ENCODE results near the gene SH3BP5L.

The SH3BP5L gene

DNA sequence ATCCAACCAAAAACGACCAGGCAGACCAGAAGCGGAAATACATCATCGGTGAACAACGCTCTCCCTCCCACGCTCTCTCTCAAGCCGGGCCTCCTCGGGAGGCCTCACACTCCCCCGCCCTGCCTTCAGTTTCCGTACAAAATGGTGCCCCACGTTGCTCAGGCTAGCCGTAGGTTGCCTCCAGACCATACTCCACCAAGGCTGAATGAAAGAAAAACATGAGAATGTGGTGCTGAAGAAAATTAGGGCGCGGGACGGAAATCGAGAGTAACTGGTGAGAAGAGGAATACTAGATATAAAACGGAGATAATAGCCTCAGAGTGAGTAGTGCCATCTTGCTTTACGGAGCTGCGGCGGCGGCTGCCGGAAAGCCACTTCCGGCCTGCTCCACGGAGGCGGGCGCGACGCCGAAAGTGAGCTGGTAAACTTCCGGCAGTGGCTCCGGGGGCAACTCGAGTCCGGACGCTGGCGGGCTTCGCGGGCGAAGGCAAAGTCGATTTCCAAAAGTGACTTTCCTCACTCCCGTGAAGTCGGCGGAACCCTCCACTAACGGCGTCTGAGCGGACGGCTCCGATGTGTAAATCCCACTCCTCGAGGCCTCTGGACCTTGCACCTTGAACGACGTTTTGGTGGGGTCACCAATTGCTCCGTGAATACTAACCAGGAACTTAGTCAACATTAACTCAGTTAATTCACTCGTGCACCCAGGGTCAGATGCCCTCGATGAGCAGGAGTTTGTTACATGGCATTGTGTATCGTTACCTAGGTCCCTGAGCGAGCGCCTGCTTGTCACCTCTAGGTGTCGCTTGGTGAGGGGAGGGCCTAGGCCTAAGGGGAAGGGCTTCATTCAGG lies at the start of gene SH3BP5L:
Gene SH3BP5L, minus strand, starts transcription at position 7 of the 852 bp plus-strand sequence. CDS start 980 bp downstream, outside the sequence.
- peak; percentile 98 for DNase-seq

DNA sequence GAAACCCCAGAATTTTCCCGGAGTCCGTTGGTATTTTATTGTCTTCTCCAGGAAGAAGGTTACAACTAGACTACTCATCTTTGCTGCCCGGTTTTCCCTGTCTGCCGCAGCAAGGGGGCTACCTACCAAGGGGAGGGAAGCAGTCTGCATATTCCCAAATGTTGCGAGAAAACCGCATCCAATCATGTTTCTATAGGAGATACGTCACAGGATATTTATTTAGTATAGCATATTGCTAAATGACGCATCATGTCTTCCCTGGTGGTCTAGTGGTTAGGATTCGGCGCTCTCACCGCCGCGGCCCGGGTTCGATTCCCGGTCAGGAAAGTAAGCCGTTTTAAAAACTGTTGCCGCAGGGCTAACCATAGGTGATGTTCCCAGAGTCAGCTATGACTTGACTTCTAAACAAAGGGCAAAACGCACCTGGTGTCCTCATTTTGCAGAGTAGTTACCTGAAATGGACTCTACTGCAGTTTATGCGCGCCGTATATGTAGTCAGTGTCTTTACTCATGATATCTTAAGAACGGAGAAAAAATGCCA lies 48.3 kb upstream of the SH3BP5L start:
- DNase-seq, result peak; percentile 98

- DNase-seq, result peak; percentile 100
These were observed 47.8 kb upstream of the SH3BP5L start for GRCh38 chr1:248873409-248873992.

- no peak for DNase-seq
These were observed 47.2 kb upstream of the SH3BP5L start for GRCh38 chr1:248872752-248873408.

GRCh38 chr1:248871837-248872401 lies 46.2 kb upstream of the SH3BP5L start:
- DNase-seq, result no peak

DNA sequence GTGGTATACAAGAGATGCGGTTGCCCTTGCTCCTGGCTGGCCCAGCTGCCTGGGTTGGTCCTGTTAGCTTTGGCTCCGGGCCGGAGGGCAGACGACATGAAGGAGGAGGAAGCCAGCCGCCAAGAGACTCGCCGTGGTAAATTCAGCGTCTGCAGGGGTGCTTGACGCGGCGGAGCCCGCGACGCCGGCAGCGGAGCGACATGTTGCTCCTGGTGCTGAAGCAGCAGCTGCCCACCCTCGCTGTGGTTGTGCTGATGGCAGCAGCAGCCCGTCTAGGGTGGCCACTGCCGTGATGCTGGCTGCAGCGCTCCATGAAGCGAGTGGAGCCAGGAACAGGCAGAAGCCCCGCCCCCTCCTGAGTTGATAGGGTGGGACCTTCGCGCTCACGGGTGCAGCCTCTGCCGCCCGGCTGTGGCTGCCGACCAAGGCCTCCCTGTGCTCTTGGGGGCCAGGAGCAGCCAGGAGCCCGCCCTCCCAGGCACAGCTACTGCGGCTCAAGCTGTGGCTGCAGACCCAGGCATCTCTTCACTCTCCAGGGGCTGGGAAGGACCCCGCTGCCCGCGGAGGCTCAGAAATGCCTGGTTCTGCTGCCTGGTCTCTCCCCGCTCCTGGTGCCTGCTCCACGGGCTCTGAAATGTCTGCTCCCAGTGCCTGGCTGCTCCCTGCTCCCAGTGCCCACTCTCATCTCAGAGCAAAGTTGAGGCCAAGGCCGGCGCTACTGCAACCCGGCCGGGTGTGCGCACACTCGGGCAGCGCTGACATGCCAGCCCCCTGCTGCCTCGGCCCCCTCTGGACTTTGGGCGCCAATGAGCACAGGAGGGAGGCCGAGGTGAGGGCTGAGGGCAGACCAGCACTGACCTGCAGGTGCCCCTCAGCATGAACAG lies 37.5 kb upstream of the SH3BP5L start:
- DNase-seq, result peak; percentile 94

DNA sequence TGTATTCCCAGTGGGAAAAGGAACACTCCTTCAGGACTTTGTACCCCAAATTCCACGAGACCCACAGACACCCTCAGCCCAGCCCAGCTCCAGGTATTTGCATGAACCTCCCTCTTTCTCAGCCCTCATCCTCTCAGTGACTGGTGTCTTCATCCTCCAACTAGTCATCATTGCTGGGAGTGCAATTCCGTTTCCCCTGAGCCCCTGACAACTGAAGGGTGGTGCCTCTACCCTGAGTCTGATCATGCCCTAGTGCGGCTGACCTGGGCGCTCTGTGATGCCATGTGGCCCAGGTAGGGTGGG lies 36.9 kb upstream of the SH3BP5L start:
- no peak for DNase-seq

GRCh38 chr1:248861616-248862015 lies 35.9 kb upstream of the SH3BP5L start:
- DNase-seq, result no peak

DNA sequence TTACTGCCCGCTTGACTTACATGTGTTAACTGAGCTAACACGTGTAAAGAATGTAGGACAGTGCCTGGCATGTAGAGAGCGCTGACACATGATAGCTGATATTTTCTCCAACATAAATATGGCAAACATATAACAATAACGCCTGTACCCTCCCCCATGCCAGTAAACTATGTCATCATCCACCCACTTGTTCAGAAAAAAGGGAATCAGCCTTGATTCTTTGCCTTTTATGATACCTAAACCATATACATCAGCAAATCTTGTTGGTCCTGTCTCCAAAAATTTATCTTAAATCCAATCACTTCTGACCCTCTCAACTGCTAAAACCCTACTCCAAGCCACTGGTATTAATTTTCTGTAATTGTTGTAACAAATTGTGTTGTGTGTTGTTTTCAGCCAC lies 34.3 kb upstream of the SH3BP5L start:
- DNase-seq, result peak; percentile 2

- DNase-seq, result peak; percentile 98
These were observed 33.5 kb upstream of the SH3BP5L start, which contains the start of gene ZNF692 for GRCh38 chr1:248858891-248859889. Gene ZNF692 (minus strand): TSS chr1:248859085. CDS start chr1:248858309, 776 bp downstream.

DNA sequence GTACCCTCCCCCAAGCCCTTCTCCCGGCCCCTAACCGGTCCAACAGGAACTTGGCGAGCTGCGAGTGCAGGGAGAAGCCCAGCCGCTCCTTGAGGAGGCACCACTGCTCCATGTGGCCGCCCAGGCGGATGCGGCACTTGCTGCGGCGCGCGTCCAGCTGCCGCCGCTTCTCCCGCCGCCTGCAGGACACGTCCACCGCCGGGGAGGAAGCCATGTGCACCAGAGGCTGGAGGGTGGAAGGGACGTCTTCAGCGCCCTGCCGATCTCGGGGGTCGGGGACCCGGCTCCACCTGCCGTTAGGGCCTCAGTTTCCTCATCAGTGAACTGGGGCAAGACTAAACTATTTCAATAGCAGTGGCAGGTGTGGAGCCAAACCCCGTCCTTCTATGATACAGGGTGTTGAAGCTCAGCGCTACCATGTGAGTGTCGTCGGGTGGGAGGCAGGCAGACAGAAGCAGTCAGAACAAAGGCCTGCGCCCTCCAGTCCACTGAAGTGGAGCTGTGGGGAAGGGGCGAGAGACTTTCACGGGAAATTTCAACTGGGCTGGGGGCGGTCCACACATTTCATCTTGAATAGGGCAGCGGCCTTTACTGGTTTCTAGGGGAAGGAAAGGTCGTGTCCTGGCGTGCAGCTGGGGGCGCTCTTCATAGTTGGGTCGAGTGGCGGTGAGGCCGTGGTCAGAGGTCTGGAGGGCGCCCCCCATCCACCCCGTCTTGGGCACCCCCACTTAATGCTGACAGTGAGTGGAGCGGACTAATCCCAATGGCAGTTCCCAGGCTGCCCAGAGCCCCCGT lies 32.6 kb upstream of the SH3BP5L start:
- DNase-seq, result peak; percentile 91

- DNase-seq, result no peak
These were observed 32.0 kb upstream of the SH3BP5L start for GRCh38 chr1:248857749-248858095.

DNA sequence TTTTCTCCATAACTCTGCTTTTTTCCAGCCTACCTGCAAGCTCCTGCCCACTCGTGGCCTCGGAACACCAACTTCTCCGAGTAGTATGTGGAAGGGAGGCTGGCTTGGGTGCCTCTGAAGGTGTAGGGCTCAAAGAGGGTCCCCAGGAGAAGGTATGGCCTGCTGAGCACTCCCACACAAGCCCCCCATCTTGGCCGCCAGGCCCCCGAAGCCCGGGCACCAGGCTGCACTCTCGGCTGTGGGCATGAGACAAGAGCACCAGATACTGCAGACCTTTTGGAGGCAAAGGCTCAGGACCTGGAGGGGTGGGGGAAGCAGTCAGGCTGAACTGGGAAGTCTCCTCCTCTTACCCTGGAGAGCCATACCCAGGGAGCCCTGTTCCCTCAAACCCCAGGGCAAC lies 31.5 kb upstream of the SH3BP5L start:
- DNase-seq, result peak; percentile 16

GRCh38 chr1:248856176-248856575 lies 30.5 kb upstream of the SH3BP5L start:
- DNase-seq, result peak; percentile 0

- DNase-seq, result peak; percentile 1
These were observed 29.9 kb upstream of the SH3BP5L start for GRCh38 chr1:248855580-248855979.

DNA sequence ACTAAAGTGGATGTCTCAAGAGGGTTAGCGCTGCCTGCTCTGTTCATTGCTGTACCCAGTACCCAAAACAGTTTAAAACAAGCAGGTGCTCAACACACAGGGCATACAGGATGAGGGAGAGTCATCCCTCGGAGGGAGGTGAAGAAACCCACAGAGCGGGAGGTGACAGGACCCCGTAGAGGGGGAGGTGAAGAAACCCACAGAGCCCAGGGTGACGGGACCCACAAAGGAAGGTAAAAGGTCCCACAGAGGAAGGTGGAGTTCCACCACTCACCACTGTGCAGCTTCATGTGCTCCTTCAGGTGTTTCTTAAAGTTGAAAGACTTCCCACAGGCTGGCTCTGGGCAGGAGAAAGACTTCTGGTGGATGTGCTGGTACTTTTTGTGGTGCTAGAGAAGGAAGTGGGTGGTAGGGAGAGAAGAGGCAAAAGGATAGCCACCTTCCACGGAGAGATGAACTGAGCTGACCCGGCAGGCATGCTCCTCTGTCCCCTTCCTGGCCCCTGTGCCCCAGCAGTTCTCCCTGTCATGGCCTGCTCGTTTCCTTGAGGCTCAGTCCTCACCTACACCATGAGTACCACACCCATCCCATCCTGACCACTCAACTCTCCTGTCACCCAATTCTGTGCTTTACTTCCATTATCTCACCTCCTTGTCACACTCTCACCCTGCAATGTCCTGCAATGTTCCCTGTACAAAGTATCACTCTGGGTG lies 28.1 kb upstream of the SH3BP5L start:
- DNase-seq, result peak; percentile 1

DNA sequence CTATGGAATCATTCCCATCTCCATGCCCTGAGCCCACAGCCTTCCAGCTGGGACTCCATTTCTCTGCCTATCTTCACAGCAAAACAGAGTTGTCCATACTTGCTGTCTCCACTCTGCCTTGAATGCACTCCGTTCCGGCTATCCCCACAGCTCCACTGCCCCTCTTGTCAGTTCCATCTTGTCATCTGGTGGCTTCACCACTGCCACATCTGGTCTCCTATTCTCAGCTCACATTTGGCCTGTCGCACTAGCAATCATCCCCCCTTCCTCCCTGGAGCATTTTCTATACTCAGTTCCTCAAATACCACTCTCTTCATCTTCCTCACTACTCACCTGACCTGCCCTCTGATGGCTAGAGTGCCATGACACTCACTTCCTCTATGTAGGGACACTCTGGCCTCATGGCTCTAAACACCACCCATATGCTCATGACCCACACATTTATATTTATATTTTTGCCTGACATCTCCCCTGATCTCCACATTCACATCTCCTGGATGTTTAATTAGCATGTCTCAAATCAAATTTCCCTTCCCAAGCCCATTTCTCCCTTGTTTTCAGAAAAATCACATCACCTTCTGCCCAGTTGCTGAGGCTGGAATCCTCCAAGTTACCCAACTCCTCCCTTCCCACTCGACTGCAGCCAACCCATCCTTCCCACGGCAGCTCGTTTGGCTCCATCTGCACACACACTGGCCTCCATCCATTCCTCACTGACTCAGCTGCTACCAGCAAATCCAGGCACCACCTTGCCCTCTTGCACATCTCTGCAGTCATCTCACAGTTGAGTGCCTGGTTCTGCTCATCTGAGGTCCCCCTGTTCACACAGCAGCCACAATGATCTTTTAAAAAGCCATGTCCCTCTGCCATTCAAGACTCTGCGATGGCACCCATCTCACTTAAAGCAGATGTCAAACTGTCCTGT lies 27.0 kb upstream of the SH3BP5L start:
- peak; percentile 8 for DNase-seq

DNA sequence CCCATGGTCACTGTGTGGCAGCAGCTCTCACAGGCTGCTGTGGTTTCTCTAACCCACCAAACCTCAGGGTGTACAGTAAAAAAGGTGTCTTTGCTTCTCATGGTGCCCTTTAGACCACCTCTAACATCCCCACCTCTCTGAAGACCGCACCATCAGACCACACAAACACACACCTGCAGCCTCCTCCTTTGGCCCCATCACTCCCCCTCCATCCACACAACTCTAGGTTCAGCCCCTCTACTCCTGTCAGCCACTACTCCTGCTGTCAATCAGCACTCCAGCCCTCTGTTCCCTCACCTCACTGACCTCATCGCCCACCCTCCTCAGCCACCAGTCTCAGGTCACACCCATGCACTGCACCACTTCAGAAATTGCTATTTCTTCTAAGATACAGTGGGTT lies 25.7 kb upstream of the SH3BP5L start:
- no peak for DNase-seq
